HG02798 (cell line): ENCODE results near the gene XPO6.

Experiments used
- ATAC-seq: cut with Tn5 transposase; IDR thresholded peaks from one replicate; pipeline ENCODE4 v1.9.1; 2021; ENCODE audit warnings: mild to moderate bottlenecking; ENCODE audit not compliant: unreplicated experiment, poor library complexity

Gene XPO6

GRCh38 chr16:28210264-28210663, 1.5 kb downstream of the XPO6 start:
- no peak for ATAC-seq

GRCh38 chr16:28208824-28209223, 2.9 kb downstream of the XPO6 start:
- no peak for ATAC-seq

- no peak for ATAC-seq
Measured at GRCh38 chr16:28208131-28208530, 3.6 kb downstream of the XPO6 start.

GRCh38 chr16:28207399-28207798, 4.4 kb downstream of the XPO6 start:
- no peak for ATAC-seq

- ATAC-seq = no peak
Measured at GRCh38 chr16:28205974-28206373, 5.8 kb downstream of the XPO6 start.

GRCh38 chr16:28205117-28205899, 6.5 kb downstream of the XPO6 start:
- no peak for ATAC-seq

GRCh38 chr16:28204622-28205021, 7.1 kb downstream of the XPO6 start:
- ATAC-seq = no peak

GRCh38 chr16:28204204-28204603, 7.6 kb downstream of the XPO6 start:
- no peak for ATAC-seq

GRCh38 chr16:28202147-28202746, 9.5 kb downstream of the XPO6 start:
- no peak for ATAC-seq

GRCh38 chr16:28200661-28201060, 11.1 kb downstream of the XPO6 start:
- ATAC-seq = no peak

GRCh38 chr16:28196387-28196987, 15.3 kb downstream of the XPO6 start:
- ATAC-seq = no peak

GRCh38 chr16:28195859-28196258, 15.9 kb downstream of the XPO6 start:
- ATAC-seq = no peak

GRCh38 chr16:28193530-28194423, 18.0 kb downstream of the XPO6 start:
- peak; percentile 33 for ATAC-seq

- ATAC-seq = peak; percentile 67
Measured at GRCh38 chr16:28192806-28193529, 18.8 kb downstream of the XPO6 start.

GRCh38 chr16:28191364-28191960, 20.3 kb downstream of the XPO6 start:
- no peak for ATAC-seq

GRCh38 chr16:28189245-28189644, 22.5 kb downstream of the XPO6 start:
- no peak for ATAC-seq

GRCh38 chr16:28188085-28188916, 23.5 kb downstream of the XPO6 start:
- peak; percentile 57 for ATAC-seq

GRCh38 chr16:28187595-28188004, 24.2 kb downstream of the XPO6 start:
- peak; percentile 50 for ATAC-seq

GRCh38 chr16:28186752-28187151, 25.0 kb downstream of the XPO6 start:
- no peak for ATAC-seq
